ENCODE results near the gene CORO1C. TPM values are rescaled to one million over a fixed set of nuclear protein-coding genes. Genes with fewer than 3 reads are reported as not detected.

CORO1C gene
- total and polyA plus RNA-seq, 9 of the 15 experiments (the other 6 are each of a cell fraction or from before 2014, with no cell fraction given) = 55.2 to 280 (median 150) TPM

- TF ChIP-seq EGR1 (conservative IDR thresholded peaks at IDR 0.05) (no peak), ZNF12 (CRISPR knock-in tag; IDR thresholded peaks at IDR 0.05) (no peak), CUX1 (CRISPR knock-in tag; IDR thresholded peaks at IDR 0.05) (no peak), ETS1 (conservative IDR thresholded peaks at IDR 0.05; ENCODE audit: control insufficient read depth, low read depth, low read length) (no peak), TBL1XR1 (IDR thresholded peaks at IDR 0.05; ENCODE audit: low read length in 2 of 2) (peak in 1 of 2 experiments; percentile 39; a peak in 1 of 4 replicates), POLR2AphosphoS2 (IDR thresholded peaks at IDR 0.05; ENCODE audit: low read length) (no peak), TFE3 (CRISPR knock-in tag; IDR thresholded peaks at IDR 0.05) (no peak), MCM3 (IDR thresholded peaks at IDR 0.05) (no peak), SP2 (IDR thresholded peaks at IDR 0.05; ENCODE audit: extremely low read depth, low read depth, low read length, poor library complexity, severe bottlenecking) (no peak), SMARCE1 (IDR thresholded peaks at IDR 0.05) (0 out of 2 replicates have a peak, but pooled peaks have one; percentile 16), NR4A1 (CRISPR knock-in tag; IDR thresholded peaks at IDR 0.05) (no peak), NR4A1 (tag; IDR thresholded peaks at IDR 0.05) (no peak), RB1 (IDR thresholded peaks at IDR 0.05; ENCODE audit: low read depth) (no peak), PREB (CRISPR knock-in tag; IDR thresholded peaks at IDR 0.05) (no peak), TAF15 (IDR thresholded peaks at IDR 0.05; ENCODE audit: low read depth, low read length) (no peak), ZNF324 (CRISPR knock-in tag; IDR thresholded peaks at IDR 0.05) (0 out of 2 replicates have a peak, but pooled peaks have one; percentile 10), EP300 (IDR thresholded peaks at IDR 0.05; ENCODE audit: low read length) (peak; percentile 24; the same call in 1 of the 2 replicates), HDAC1 (IDR thresholded peaks at IDR 0.05) (peak in 1 of 2 experiments; percentile 84; a peak in 2 of 4 replicates)
Observed at GRCh38 chr12:108701779-108702441, 29.4 kb downstream of the CORO1C start (continued).
